Activated naive CD8-positive, alpha-beta T cell treated with anti-CD3 and anti-CD28 coated beads, Interleukin-2, amount 50 U/mL, for 16 hours (primary cell): Measurements from ENCODE around the gene RALGAPB.
A peak's percentile ranks its signal among the peaks of the same experiment; 100 is the strongest.
"Not testable (repeated sequence)": the region's sequence is repeated elsewhere in the genome, so short reads cannot be mapped to it uniquely, and the experiment has no call there.

Source experiments
- DNase-seq: peaks from one replicate; pipeline ENCODE4 v3.0.0-alpha.2; 2020; ENCODE audit warnings: low read depth, low spot score

Gene RALGAPB

DNA sequence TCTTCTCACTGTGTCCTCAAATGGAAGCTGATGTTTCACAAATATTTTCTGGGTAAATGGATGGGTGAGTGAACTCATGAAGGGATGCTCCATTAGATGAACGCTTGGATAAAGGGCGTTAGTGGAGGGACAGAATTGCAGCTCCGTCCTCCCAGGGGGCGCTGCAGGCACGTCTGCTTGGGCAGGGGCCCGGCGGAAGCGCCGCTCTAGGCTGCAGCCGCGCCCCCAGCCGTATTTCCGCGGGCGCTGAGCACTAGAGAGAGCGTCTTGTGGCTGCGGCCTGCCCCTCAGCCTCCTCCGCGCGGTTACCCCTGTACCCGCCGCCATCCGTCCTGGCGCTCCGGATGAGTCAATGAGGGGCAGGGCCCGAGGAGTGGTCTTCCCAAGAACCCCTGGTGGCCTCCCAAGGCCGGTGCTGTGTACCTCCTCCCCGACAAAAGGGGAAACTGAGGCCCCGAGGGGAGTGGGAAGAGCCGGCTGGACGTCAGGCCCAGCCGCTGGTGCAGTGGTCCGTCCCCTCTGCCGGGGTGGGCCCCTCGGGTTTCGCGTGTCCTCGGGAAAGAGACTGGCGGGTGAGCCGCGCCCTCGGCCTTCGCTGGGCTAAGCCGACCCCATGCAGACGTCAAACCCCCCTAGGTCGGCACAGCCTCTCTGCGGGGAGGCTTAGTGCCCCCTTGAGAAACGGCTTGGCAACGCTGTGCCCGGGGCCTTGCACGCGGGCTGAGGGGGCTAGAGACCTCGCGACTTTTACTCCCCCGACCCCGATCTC, 26.0 kb upstream of the RALGAPB start:
- peak; percentile 82 for DNase-seq

DNA sequence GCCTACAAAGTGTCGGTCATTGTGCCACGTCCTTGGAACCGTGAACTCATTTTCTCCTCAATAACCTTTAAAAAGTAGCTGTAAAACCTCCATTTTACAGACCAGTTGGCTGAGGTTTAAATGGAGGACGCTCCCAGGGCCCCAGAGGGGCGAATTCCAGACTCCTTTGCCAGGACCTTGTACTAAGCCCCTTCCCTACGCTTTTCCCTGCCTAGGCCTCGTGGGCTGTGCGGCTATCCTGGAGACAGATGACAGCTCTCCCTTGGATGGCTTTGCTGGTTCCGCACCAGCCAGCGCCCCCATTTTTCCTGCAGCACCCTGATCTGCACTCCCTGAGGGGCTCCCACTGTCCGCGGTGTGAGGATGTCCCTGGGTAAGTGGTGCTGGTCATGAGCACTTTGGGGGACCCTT, 25.4 kb upstream of the RALGAPB start:
- DNase-seq, result no peak

DNA sequence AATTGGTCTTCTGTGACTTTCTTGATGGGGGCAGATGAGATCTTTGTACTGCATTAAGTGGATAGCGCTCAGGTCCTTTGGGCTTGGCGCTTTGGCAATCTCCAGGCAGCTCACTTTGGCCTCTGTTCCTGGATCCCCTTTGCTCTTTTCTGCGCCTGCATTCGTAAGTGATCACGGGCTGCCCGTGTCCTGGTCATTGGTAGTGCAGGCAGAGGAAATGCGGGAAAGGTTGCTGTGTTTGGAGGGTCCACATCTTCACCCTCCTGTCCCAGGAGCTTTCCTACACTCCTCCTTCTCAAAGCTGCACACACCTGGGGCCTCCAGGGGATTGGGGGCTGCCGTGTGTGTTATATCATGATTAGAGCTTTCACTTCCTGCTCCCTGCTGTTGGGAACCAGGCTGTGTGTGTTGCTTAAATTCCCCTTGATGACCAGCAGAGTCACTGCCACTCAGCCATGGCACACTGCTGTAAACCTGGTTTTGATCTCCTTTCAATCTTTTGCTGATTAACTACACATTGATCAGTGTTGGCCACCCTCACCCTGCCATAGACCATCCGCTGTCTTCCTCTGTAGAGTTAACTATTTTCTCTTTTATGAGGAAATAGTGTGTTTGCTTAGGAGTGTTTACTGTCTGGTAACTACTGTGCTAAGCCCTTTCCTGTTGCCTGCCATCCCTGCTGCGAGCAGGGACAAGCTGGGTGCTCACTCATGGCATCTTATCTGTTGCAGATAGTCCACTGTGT, 24.5 kb upstream of the RALGAPB start:
- no peak for DNase-seq

DNA sequence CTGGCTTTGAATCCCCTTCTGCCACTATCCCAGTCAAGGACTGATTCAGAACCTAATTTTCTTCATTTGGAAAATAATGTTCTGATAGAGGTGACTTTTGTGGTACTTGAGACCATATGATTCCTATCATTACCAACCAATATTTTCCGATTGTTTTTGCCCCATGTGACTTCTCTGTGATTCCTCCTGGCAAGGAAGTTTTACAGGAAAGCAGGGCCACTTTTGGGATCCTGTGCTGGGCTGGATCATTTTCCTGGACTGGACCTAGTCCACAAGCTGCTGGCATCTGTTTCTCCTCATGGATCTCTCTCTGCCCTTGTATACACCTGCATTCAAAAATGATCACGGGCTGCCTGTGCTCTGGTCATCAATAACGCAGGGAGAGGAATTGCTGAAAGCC, 23.6 kb upstream of the RALGAPB start:
- DNase-seq, result no peak

DNA sequence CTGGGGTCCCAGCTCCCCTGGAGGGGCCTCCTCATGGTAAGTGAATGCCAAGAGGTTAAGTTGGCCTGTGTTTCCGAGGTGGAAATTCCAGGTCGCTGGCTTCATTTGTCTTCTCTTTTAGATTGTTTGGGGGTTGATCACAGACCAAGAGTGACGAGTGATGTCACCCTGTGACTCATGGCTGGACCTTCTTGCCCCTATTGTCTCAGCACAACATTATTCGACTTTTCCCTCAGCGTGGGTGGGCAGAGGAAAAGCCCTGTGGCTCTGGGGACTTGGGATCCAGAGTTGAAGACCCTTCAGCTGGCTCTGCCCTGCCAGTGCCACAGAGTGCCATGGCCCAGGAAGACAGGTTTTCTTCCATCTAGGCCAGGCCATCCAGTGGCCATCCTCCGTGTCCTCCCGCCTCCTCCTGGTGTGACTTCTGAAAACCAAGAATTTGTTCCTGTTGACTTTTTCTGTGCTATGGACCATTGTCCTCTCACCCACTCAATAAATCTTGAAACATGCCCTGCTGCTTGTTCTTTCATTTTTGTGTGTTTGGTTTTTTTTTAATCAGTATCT, 22.1 kb upstream of the RALGAPB start:
- no peak for DNase-seq

DNA sequence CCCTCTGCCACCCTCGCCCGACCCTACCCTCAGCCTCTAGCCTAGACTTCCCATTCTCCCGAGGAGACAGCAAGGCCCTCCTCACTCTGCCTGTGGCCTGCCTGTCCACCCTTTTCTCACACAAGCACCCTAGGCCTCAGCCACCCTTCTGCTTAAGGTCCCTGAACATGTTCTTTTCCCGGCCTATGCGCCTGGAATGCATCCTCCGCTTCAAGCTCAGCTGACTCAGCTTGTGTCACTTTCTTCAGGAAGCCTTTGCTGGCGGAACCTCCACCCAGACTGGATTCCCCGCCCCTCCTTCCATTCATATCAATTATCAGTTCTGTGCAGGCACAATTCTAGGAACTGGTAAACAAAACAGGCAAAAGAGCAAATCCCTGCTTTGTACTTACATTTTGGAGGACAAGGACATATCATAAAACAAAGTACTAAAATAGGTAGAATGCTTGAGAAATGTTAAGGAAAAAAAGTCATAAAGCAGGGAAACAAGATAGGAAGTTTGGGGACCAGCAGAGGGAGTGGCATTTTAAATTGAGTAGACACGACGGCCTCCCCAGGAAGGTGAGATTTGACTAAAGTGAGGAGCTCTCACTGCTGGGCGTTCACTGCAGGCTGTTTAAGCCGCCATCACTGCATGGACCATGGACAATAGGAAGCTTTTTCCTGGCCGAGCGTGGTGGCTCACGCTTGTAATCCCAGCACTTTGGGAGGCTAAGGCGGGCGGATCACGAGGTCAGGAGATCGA, 19.6 kb upstream of the RALGAPB start:
- DNase-seq, result no peak

DNA sequence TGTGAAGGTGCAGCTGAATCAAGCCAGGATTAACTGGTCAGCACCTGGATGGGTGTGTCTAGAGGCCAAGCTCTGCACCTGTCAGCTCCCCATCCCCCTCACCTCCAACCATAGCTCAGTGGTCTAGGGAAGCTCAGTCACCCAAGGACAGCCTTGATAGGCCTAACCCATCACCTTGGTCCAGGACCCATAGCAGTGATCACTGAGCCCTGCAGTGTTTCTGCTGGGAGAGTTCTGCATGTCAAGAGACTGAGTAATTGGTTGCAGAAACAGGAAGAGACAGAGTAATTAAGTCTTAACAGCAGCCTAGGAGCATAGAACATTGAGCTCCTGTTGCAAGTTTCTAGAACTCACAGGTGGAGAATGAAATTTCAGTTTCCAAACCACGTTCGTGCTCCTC, 18.7 kb upstream of the RALGAPB start:
- DNase-seq, result no peak

DNA sequence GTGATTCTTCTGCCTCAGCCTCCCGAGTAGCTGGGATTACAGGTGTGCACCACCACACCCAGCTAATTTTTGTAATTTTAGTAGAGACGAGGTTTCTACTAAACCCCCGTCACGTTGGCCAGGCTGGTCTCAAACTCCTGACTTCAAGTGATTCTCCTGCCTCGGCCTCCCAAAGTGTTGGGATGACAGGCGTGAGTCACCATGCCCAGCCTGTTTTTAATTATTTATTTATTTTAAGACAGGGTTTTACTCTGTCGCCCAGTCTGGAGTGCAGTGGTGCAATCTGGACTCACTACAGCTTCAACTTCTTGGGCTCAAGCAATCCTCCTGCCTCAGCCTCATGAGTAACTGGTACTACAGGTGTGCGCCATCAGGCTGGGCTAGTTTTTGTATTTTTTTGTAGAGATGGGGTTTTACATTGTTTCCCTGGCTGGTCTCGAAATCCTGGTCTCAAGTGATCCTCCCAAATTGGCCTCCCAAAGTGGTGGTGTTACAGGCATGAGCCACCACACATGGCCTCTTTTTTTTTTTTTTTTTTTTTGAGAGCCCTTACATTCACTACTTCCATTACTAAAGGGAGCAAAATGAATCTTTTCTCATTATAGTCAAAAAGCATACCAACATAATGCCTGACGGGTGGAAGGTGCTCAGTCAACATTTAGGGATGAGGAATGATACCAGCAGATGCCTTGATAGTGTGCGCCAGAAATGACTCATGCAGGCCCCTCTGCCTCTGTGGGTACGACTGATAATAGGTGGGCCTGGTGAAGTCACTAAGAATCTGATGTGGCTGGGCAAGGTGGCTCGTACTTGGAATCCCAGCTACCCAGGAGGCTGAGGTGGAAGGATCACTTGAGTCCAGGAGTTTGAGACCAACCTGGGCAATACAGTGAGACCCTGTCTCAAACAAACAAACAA, 17.8 kb upstream of the RALGAPB start:
- DNase-seq, result no peak

DNA sequence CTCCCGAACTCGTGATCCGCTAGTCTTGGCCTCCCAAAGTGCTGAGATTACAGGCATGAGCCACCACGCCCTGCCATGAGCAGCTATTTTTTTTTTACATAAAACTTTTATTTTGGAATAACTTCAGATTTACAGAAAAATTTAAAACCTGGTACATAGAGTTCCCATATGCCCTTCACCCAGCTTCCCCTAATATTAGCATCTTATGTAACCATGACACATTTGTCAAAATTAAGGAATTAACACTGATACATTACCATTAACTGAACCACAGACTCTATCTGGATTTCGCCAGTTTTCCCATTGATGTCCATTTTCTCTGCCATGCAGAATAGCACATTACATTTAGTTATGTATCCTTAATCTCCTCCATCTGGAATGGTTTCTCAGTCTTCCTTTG, 14.3 kb upstream of the RALGAPB start:
- DNase-seq, result no peak

DNA sequence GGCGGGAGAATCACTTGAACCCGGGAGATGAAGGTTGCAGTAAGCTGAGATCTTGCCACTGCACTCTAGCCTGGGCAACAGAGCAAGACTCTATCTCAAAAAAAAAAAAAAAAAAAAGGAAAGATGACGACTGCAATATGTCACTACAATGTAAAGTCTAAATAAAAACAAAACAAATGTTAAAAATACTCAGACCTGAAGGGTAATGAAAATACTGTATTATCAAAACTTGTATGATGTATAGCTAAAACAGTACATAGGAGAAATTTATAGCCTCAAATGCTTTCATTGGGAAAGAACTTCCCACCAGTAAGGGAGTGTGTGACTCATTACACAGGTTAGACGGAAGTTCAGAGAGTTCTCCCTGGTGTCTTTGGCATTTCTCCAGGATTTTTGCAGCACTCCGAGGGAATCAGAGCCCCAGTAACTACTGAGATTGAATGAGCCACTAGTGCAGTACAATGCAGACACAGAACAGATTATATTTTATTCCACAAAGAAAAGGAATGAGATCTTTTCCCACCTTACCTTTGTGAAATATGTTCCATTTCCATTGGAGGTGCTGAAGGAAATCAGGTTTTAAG, 12.5 kb upstream of the RALGAPB start:
- DNase-seq, result no peak

DNA sequence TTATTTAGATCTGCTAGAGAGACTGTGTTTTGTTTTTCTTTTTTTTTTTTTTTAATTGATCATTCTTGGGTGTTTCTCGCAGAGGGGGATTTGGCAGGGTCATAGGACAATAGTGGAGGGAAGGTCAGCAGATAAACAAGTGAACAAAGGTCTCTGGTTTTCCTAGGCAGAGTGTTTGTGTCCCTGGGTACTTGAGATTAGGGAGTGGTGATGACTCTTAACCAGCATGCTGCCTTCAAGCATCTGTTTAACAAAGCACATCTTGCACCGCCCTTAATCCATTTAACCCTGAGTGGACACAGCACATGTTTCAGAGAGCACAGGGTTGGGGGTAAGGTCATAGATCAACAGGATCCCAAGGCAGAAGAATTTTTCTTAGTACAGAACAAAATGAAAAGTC, 12.0 kb upstream of the RALGAPB start:
- not testable (repeated sequence) for DNase-seq

DNA sequence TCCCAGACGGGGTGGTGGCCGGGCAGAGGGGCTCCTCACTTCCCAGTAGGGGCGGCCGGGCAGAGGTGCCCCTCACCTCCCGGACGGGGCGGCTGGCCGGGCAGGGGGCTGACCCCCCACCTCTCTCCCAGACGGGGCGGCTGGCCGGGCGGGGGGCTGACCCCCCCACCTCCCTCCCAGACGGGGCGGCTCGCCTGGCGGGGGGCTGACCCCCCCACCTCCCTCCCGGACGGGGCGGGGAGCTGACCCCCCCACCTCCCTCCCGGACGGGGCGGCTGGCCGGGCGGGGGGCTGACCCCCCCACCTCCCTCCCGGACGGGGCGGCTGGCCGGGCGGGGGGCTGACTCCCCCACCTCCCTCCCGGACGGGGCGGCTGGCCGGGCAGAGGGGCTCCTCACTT, 11.5 kb upstream of the RALGAPB start:
- DNase-seq, result not testable (repeated sequence)

DNA sequence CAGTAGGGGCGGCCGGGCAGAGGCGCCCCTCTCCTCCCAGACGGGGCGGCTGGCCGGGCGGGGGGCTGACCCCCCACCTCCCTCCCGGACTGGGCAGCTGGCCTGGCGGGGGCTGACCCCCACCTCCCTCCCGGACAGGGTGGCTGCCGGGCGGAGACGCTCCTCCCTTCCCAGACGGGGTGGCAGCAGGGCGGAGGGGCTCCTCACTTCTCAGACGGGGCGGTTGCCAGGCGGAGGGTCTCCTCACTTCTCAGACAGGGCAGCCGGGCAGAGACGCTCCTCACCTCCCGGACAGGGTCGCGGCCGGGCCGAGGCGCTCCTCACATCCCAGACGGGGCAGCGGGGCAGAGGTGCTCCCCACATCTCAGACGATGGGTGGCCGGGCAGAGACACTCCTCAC, 11.1 kb upstream of the RALGAPB start:
- not testable (repeated sequence) for DNase-seq

DNA sequence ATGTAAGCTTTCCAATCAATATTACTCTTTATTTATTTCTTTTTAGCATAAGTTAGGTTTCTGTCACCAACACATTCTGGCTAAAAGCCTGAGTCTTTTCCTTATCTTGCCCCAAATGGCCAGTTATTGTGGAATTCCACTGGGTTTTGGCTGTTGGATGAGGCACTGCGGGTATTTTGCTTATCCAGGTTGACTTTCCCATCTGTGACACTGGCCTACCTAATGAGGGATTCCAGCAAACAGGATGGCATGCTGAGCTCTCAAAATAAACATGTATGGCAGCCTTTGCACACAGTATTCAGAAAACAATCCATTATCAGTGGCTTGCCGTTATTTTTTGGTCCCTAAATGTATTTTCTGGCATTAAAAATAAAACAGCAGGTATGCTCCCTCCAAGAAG, 6.5 kb upstream of the RALGAPB start:
- no peak for DNase-seq

DNA sequence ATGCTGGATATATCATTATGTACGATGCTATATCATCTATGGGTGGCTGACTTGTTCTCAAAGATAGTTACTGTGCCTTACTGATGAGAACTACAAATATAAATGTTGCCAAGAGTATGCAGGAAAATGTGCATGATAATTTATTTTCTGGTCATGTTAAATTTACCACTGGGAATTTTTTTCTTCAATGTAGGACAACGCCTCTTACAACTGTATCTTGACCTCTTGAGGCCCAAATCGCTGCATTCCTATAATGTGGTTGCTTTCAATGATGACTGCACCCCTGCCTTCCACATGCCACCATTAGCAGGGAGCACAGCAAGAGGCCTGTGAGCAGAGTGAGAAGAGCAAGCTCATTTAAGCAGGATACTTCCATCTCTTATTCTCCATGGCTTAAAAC, 5.7 kb upstream of the RALGAPB start:
- no peak for DNase-seq

DNA sequence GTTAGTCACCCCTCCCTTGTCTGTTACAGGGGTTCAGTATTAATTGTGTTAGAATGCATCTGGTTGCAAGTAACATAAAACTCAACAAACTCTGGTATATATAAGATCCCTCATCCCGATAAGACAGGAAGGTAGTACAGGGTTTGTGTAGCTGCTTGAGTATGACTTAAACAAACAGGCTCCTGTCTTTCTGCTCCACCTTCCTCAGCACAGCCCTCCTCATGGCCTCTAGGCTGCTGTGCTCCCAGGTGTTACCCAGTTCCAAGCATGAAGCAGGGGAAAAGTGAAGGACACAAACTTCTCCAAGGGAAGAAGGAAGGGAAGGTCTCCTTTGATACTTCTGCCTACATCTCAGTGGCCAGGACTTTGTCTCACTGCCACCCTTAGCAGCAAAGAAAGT, 1.4 kb upstream of the RALGAPB start:
- DNase-seq, result no peak

DNA sequence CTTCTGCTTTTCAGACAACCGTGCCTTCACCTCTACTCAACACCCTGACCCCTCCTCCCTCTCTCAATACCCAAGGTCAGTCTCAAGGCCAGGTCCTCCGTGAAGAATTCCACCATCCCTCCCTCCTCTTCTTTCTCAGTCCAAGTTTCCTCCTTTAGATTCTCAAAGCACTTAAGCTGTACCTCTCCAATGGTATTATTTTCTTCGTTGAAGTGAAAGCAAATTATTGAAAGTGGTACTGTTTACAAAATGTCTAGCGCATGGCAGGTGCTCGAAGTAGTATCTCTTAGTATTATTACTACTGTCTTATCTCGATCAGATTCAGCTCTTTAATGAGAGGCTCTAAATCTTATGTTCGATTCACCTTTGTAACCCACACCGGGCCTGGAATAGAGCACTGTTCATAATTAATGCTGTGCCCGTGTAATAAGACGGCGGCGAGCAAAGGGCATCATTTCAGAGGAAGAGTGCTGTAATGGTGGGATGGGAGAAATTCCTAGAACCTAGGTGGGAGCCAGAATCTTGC, 593 bp upstream of the RALGAPB start:
- DNase-seq, result no peak

DNA sequence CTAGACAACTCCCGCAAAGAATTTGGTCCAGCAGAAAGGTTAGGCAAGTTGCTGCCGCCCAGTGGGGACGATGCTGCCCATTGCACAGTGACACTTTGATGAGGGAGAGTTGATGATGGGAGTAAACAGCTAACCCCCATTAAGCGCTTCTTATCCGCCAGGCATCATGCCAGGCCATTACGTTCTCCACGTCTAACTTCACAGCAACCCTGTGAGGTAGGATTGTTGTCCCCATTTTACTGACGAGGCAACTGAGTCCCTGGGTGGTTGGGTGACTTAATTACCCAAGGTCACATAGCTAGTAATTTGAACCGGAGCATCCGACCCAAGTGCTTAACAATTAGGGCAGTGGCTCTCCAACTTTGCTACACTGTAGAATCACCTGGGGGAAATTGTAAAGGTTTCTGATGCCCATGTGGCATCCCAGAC, 738 bp downstream of the RALGAPB start:
- DNase-seq, result no peak

DNA sequence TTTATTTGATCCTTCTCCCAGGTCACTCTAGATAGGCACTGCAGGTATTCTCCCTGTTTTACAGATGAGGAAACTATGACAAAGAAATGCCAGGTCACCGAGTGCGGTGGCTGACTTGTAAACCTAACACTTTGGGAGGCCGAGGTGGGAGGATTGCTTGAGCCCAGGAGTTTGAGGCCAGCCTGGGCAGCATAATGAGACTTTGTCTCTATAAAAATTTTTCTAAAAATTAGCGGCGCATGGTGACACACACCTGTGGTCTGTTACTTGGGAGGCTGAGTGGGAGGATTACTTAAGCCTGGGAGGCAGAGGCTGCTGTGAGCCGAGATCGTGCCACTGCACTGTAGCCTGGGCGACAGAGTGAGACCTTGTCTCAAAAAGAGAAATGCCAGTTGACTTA, 5.1 kb downstream of the RALGAPB start:
- DNase-seq, result no peak

DNA sequence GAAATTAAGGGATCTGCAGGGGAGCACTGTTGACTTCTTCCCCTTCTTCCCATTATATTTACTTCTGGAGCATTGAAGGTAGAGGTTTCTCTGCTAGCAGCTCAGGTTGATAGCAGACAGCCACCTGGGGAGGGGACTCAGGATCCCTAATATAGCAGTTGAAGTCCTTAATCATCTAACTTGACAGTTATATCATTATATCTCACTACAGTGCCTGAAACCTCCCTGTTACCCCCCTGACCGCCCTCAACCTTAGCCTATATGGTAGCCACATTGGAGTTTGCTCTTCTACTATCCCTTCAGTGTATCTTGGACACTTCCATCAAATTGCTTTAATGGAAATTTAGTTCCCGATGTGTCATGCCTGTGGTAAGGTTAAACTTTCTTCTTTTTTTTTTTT, 7.0 kb downstream of the RALGAPB start:
- DNase-seq, result no peak

DNA sequence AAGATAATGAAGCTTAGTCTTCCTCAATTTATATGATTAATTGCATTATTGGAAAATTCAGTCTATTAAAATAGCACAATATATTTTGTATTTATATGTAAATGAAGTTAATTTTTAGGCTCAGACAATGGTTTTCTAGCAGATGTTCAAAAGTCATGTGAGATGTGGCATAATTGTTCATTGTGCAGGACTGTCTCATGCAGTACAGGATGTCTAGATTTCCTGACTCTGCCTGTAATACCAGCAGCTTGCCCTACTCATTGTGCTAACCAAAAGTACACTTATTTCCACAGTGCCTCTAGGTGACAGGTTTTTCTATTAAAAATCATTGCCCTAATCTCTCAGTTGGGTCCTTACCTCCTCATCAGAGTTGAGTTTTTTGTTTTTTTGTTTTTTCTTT, 12.4 kb downstream of the RALGAPB start:
- no peak for DNase-seq
